Activated CD4-positive, alpha-beta T cell treated with anti-CD3 and anti-CD28 coated beads for 1 hour (primary cell): Measurements from ENCODE around the gene TPSB2.

Source experiments
- DNase-seq: peaks from one replicate; pipeline ENCODE4 v3.0.0-alpha.2; 2020

Gene TPSB2

GRCh38 chr16:1181404-1182315, 48.3 kb downstream of the TPSB2 start:
- no peak for DNase-seq

- DNase-seq: no peak
Observed at GRCh38 chr16:1180549-1181403, 49.2 kb downstream of the TPSB2 start.
